K562 (cell line): ENCODE results near the gene UNC13C. TPM values are rescaled to one million over a fixed set of nuclear protein-coding genes. Genes with fewer than 3 reads are reported as not detected.
A peak's percentile ranks its signal among the peaks of the same experiment; 100 is the strongest.

ENCODE experiments used
- ATAC-seq: fragments of 200-7000 bp; cut with Tn5 transposase; 3 replicates; pipeline ENCODE4 v1.9.1; 2020; ENCODE audit warnings: moderate library complexity
- BruUV-seq: library from RNA; stranded (reverse); fragments of 400-500 nt; replicated peaks from 2 replicates; lab custom pipeline; 2021; lab: Mats Ljungman, UMichigan
- CTCF ChIA-PET: fragments of 300-600 bp; formaldehyde crosslinking; extraction: SDS; loops from one replicate; lab custom pipeline; 2021; ENCODE audit warnings: low intra/inter-chr PET ratio; lab: Yijun Ruan, JAX
- POLR2A ChIA-PET: fragments of 300-600, 350-650 bp; sonication (Branson Sonifier 250); formaldehyde crosslinking; extraction: SDS; loops from one replicate; lab custom pipeline; 2021; ENCODE audit warnings: antibody characterized with exemption, inconsistent platforms; lab: Yijun Ruan, JAX
- DNase-seq, 4 experiments: peaks; one replicate each; pipeline versions ENCODE4 v3.0.0 to v3.0.0-alpha.2; 2011 to 2018; ENCODE audit warnings: low spot score in 3 of 4, mixed read lengths in 3 of 4; ENCODE audit errors: extremely low read depth in 1 of 4
- FAIRE-seq: peaks from 2 replicates; lab custom pipeline; 2011; peaks lifted over from hg19 to GRCh38; lab: Jason Lieb, UNC
- H2AFZ ChIP-seq: 2 replicates; pipeline ENCODE4 v1.6.0; 2011; ENCODE audit warnings: low read depth, low read length, control low read depth, inconsistent platforms
- H3K27ac ChIP-seq: fragments of 200-600 bp; 3 replicates; pipeline ENCODE4 v1.8.0; 2011; ENCODE audit warnings: low read depth, mild to moderate bottlenecking, control low read depth, inconsistent platforms, low read length, moderate library complexity, mixed read lengths; ENCODE audit errors: extremely low read depth
- H3K27me3 ChIP-seq, 2 experiments: fragments of 300-600 bp in 1 of 2; 2 replicates in 1 of 2; 3 replicates in 1 of 2; pipeline versions ENCODE4 v1.6.0 to v1.8.0; 2011; ENCODE audit warnings: inconsistent platforms in 2 of 2, low read length in 2 of 2, mild to moderate bottlenecking in 1 of 2, mixed read lengths in 1 of 2, moderate library complexity in 1 of 2; ENCODE audit not compliant: control insufficient read depth in 2 of 2, insufficient read depth in 2 of 2
- H3K36me3 ChIP-seq: fragments of 300-600 bp; 3 replicates; pipeline ENCODE4 v1.8.0; 2011; ENCODE audit warnings: mild to moderate bottlenecking, low read length, inconsistent platforms; ENCODE audit not compliant: control insufficient read depth, insufficient read depth
- H3K4me1 ChIP-seq, 2 experiments: fragments of 200-600 bp in 1 of 2; replicated peaks in 1 of 2; 2 replicates in 1 of 2; 3 replicates in 1 of 2; pipeline versions ENCODE4 v1.5.1 to v1.8.0; 2011; ENCODE audit warnings: inconsistent platforms in 2 of 2, low read length in 2 of 2, mild to moderate bottlenecking in 1 of 2, mixed read lengths in 1 of 2, moderate library complexity in 1 of 2; ENCODE audit not compliant: control insufficient read depth in 2 of 2, insufficient read depth in 2 of 2
- H3K4me2 ChIP-seq: 2 replicates; pipeline ENCODE4 v1.6.1; 2011; ENCODE audit warnings: low read length, control low read depth, inconsistent platforms, mixed read lengths; ENCODE audit not compliant: insufficient read depth
- H3K4me3 ChIP-seq: fragments of 200-600 bp; sonication (generic), shearing (Covaris generic); 2 replicates; pipeline ENCODE4 v1.5.1; 2016; ENCODE audit warnings: control low read depth, inconsistent platforms
- H3K79me2 ChIP-seq: fragments of 200-600 bp; 3 replicates; pipeline ENCODE4 v1.8.0; 2011; ENCODE audit warnings: low read length, inconsistent platforms; ENCODE audit not compliant: control insufficient read depth, insufficient read depth
- H3K9ac ChIP-seq, 2 experiments: 2 replicates each; pipeline versions ENCODE4 v1.6.0 to v1.6.1; 2011; ENCODE audit warnings: low read depth in 2 of 2, low read length in 2 of 2, control low read depth in 1 of 2, inconsistent platforms in 1 of 2, mild to moderate bottlenecking in 1 of 2, mixed read lengths in 1 of 2; ENCODE audit not compliant: insufficient read depth in 1 of 2
- H3K9me1 ChIP-seq: one replicate; pipeline ENCODE4 v1.6.0; 2011; ENCODE audit warnings: inconsistent platforms, mild to moderate bottlenecking, low read length, moderate library complexity; ENCODE audit not compliant: control insufficient read depth, insufficient read depth
- H3K9me3 ChIP-seq: replicated peaks from 2 replicates; pipeline ENCODE4 v1.5.1; 2011; ENCODE audit warnings: low read depth, low read length, inconsistent platforms; ENCODE audit not compliant: control insufficient read depth, insufficient read depth
- H4K20me1 ChIP-seq: replicated peaks from 2 replicates; pipeline ENCODE4 v1.6.1; 2011; ENCODE audit warnings: low read length, inconsistent platforms, mixed read lengths; ENCODE audit not compliant: control insufficient read depth, insufficient read depth
- ARNT ChIP-seq, 2 experiments: fragments of 450-650 bp; IDR thresholded peaks; 2 replicates each; pipeline ENCODE4 v1.6.1; 2016; ENCODE audit warnings: mild to moderate bottlenecking in 1 of 2
- BHLHE40 ChIP-seq: IDR thresholded peaks from 2 replicates; pipeline ENCODE4 v1.6.1; 2011; ENCODE audit warnings: low read length, improper control_type of control experiment
- CLOCK ChIP-seq: fragments of 250-450 bp; sonication (Bioruptor Pico); IDR thresholded peaks from 2 replicates; pipeline ENCODE4 v1.4.0; 2020; ENCODE audit warnings: mild to moderate bottlenecking, moderate library complexity, borderline replicate concordance
- CTCFL ChIP-seq: IDR thresholded peaks from 2 replicates; pipeline ENCODE4 v1.6.1; 2011; ENCODE audit warnings: borderline replicate concordance, low read depth, mild to moderate bottlenecking, moderate library complexity, low read length; ENCODE audit not compliant: insufficient read depth, poor library complexity, severe bottlenecking
- HDAC3 ChIP-seq: fragments of 450-650 bp; IDR thresholded peaks from 2 replicates; pipeline ENCODE4 v1.6.1; 2018; ENCODE audit warnings: borderline replicate concordance, mild to moderate bottlenecking, moderate library complexity; ENCODE audit not compliant: partially characterized antibody
- ILK ChIP-seq: fragments of 450-650 bp; IDR thresholded peaks from 2 replicates; pipeline ENCODE4 v1.6.1; 2016; ENCODE audit warnings: missing genetic modification characterization, low read depth, mild to moderate bottlenecking, missing compliant biosample characterization, moderate library complexity, borderline replicate concordance
- MYNN ChIP-seq, 2 experiments: sonication (generic); formaldehyde crosslinking in 1 of 2; IDR thresholded peaks; 2 replicates each; pipeline versions ENCODE4 v1.5.0 to v1.6.1; 2016 to 2020; ENCODE audit warnings: antibody characterized with exemption in 1 of 2, missing genetic modification reagents in 1 of 2
- SPI1 ChIP-seq: IDR thresholded peaks from 2 replicates; pipeline ENCODE4 v1.6.1; 2011; ENCODE audit warnings: low read depth, low read length, control low read depth, borderline replicate concordance
- TAF7 ChIP-seq: fragments of 450-650 bp; IDR thresholded peaks from 2 replicates; pipeline ENCODE4 v1.6.1; 2016; ENCODE audit warnings: missing genetic modification characterization, missing compliant biosample characterization
- XRCC3 ChIP-seq: fragments of 450-650 bp; IDR thresholded peaks from 2 replicates; pipeline ENCODE4 v1.6.1; 2017; ENCODE audit warnings: mild to moderate bottlenecking, moderate library complexity
- ZNF23 ChIP-seq: fragments of 250-450 bp; sonication (Bioruptor Pico); IDR thresholded peaks from 2 replicates; pipeline ENCODE4 v1.4.0; 2020; ENCODE audit warnings: mild to moderate bottlenecking
- ZNF507 ChIP-seq: conservative IDR thresholded peaks from 2 replicates; pipeline ENCODE4 v1.6.1; 2017; ENCODE audit warnings: missing genetic modification characterization, missing compliant biosample characterization
- WGBS: fragments of 100-300 bp; shearing (Covaris generic); methylation state at CpG from one replicate; pipeline ENCODE4 v1.1.6; 2016; ENCODE audit warnings: low coverage, mixed read lengths; ENCODE audit not compliant: insufficient coverage; ENCODE audit errors: missing lambda C conversion rate; 5-methylcytosine and 5-hydroxymethylcytosine counted together
- in situ Hi-C: fragments of 300-500 bp; cut with MboI; formaldehyde crosslinking; loops from 4 replicates; pipeline ENCODE4 v1.15.0; 2018; ENCODE audit warnings: inconsistent platforms, mixed read lengths
- intact Hi-C: fragments of 100-400 bp; cut with micrococcal nuclease; formaldehyde crosslinking; loops from 2 replicates; pipeline ENCODE4 v1.14.2; 2022
- polyA plus RNA-seq, 8 experiments: library from polyadenylated mRNA; depleted of rRNA in 4 of 8; stranded (reverse) in 5 of 8; unstranded in 3 of 8; fragments of >200 nt; fragmentation: Nextera tagmentation in 2 of 8; fragmentation: Illumina TruSeq in 1 of 8; extraction: Ambion mirVana in 2 of 8; extraction: Trizol in 1 of 8; gene quantifications; 2 replicates each; pipeline versions ENCODE4 v1.2.1 to v1.2.3, GENCODE V29; 2011 to 2014; ENCODE audit warnings: inconsistent platforms in 1 of 8, missing spikeins in 1 of 8
- total RNA-seq, 7 experiments: library from RNA; depleted of rRNA in 6 of 7; stranded (reverse); fragments of >200 nt in 6 of 7; fragmentation: Illumina TruSeq in 2 of 7; extraction: Trizol in 2 of 7; gene quantifications; 2 replicates each; pipeline versions ENCODE4 v1.2.1 to v1.2.3, GENCODE V29; 2011 to 2021; ENCODE audit warnings: low replicate concordance in 1 of 7

Gene UNC13C
- total and polyA plus RNA-seq, 9 of the 15 experiments (the other 6 are each of a cell fraction or from before 2014, with no cell fraction given), result not detected

- no peak overlapping the region for H3K4me3 ChIP-seq
- no peak overlapping the region for H3K4me2 ChIP-seq
- no peak for DNase-seq
- H2AFZ ChIP-seq, result no peak overlapping the region
- POLR2A ChIA-PET, result no interaction called here
- no peak for FAIRE-seq
- in situ Hi-C loops, result no loop called here
- intact Hi-C loops, result no loop called here
- BruUV-seq, result no TSS peak
- no peak overlapping the region for H3K9ac ChIP-seq
- H3K9me1 ChIP-seq, result no peaks in the 10 kb centered on the region
- H4K20me1 ChIP-seq, result no peaks in the 10 kb centered on the region
- H3K4me1 ChIP-seq, result no peaks in the 10 kb centered on the region
- H3K27ac ChIP-seq, result no peak overlapping the region
- H3K27me3 ChIP-seq, result no peaks in the 10 kb centered on the region
- H3K79me2 ChIP-seq, result no peaks in the 10 kb centered on the region
- ATAC-seq, result no peak
- H3K9me3 ChIP-seq, result no peaks in the 10 kb centered on the region; the same call in 1 of the 2 replicates
- 0% methylated on average over 3 of the region's 3 CpGs for WGBS
- CTCF ChIA-PET, result no interaction called here
- no peak for TF ChIP-seq HDAC3
- TF ChIP-seq SPI1, result 0 out of 2 replicates have a peak, but pooled peaks have one; percentile 25
- no peak for TF ChIP-seq ZNF23 (CRISPR knock-in tag)
- no peaks in the 10 kb centered on the region for H3K36me3 ChIP-seq
Measured at GRCh38 chr15:54564166-54564565, 585.9 kb downstream of the UNC13C start.

GRCh38 chr15:54566654-54567053 is 588.4 kb downstream of the UNC13C start:
- Histone ChIP-seq H3K4me2 (no peak overlapping the region), H2AFZ (no peak overlapping the region), H3K9me3 (no peaks in the 10 kb centered on the region), H4K20me1 (no peaks in the 10 kb centered on the region), H3K4me3 (no peak overlapping the region), H3K9me1 (no peaks in the 10 kb centered on the region), H3K27me3 (no peaks in the 10 kb centered on the region), H3K4me1 (no peaks in the 10 kb centered on the region), H3K9ac (no peak overlapping the region), H3K27ac (no peak overlapping the region), H3K36me3 (no peaks in the 10 kb centered on the region), H3K79me2 (no peaks in the 10 kb centered on the region)
- in situ Hi-C loops, result no loop called here
- FAIRE-seq, result no peak
- ATAC-seq, result no peak
- ChIA-PET POLR2A (no interaction called here), CTCF (no interaction called here)
- BruUV-seq, result no TSS peak
- no peak for DNase-seq
- intact Hi-C loops, result no loop called here
- WGBS, result 3% methylated on average over 5 of the region's 5 CpGs
- TF ChIP-seq ZNF507 (no peak), ILK (no peak), CTCFL (no peak), TAF7 (tag) (no peak), MYNN (IDR thresholded peaks at IDR 0.05) (no peak), MYNN (CRISPR knock-in tag; IDR thresholded peaks at IDR 0.05) (no peak), ARNT (IDR thresholded peaks at IDR 0.05) (no peak), CLOCK (CRISPR knock-in tag) (no peak), BHLHE40 (no peak), XRCC3 (no peak)
